Upper lobe of right lung (tissue), 1 donor: ENCODE results near the gene SNX24. TPM values are rescaled to one million over a fixed set of nuclear protein-coding genes. Genes with fewer than 3 reads are reported as not detected.

Source experiments
- ATAC-seq: fragments of 200-7000 bp; cut with Tn5 transposase; one replicate; pipeline ENCODE4 v1.9.1; 2020; ENCODE audit warnings: mild to moderate bottlenecking, moderate library complexity
- DNase-seq: peaks from one replicate; pipeline ENCODE4 v3.0.0-alpha.2; 2020
- H3K27ac ChIP-seq: fragments of 200-600 bp; one replicate; pipeline ENCODE4 v1.8.0; 2022
- H3K27me3 ChIP-seq: fragments of 200-600 bp; one replicate; pipeline ENCODE4 v1.8.0; 2022; ENCODE audit warnings: mild to moderate bottlenecking
- H3K36me3 ChIP-seq: fragments of 200-600 bp; one replicate; pipeline ENCODE4 v1.8.0; 2022
- H3K4me1 ChIP-seq: fragments of 200-600 bp; one replicate; pipeline ENCODE4 v1.8.0; 2022
- H3K4me3 ChIP-seq: fragments of 200-600 bp; one replicate; pipeline ENCODE4 v1.8.0; 2022; ENCODE audit warnings: mild to moderate bottlenecking
- H3K9me3 ChIP-seq: fragments of 200-600 bp; one replicate; pipeline ENCODE4 v1.8.0; 2022
- CTCF ChIP-seq: fragments of 200-600 bp; IDR thresholded peaks from one replicate; pipeline ENCODE4 v1.8.0; 2022; ENCODE audit warnings: antibody characterized with exemption
- intact Hi-C: fragments of 100-400 bp; cut with DNase I; formaldehyde crosslinking; loops from one replicate; pipeline ENCODE4 v1.11.0; 2022
- total RNA-seq: library from RNA; stranded (reverse); fragmentation: NEBNext Ultra II Directional; extraction: Animal tissue kit (Norgen Biotek cat#: 25700); gene quantifications from one replicate; pipeline ENCODE4 v1.2.1, GENCODE V29; 2021
- donor health status: DM: no; HTN: yes; CAD: no; lungs with severe emphysema.

The SNX24 gene
- total RNA-seq, 1 donor from 2014 or later = 30.2 TPM

- ATAC-seq = no peak
- Histone ChIP-seq H3K9me3 (no peaks in the 10 kb centered on the region), H3K27me3 (no peaks in the 10 kb centered on the region), H3K36me3 (no peaks in the 10 kb centered on the region), H3K27ac (no peak overlapping the region), H3K4me1 (no peaks in the 10 kb centered on the region), H3K4me3 (no peak overlapping the region)
- intact Hi-C loops = no loop called here
- no peak for TF ChIP-seq CTCF
- no peak for DNase-seq
These were observed 35.3 kb downstream of the SNX24 start for GRCh38 chr5:122880749-122881148.

- peak; percentile 24 for ATAC-seq
- DNase-seq = no peak
- H3K36me3 ChIP-seq = no peaks in the 10 kb centered on the region
These were observed 37.4 kb downstream of the SNX24 start for GRCh38 chr5:122882831-122883230.

GRCh38 chr5:122885045-122885517, 39.7 kb downstream of the SNX24 start:
- no peak for TF ChIP-seq CTCF
- intact Hi-C loops = no loop called here
- DNase-seq (no peak), ATAC-seq (no peak)
- Histone ChIP-seq H3K4me1 (no peaks in the 10 kb centered on the region), H3K4me3 (no peak overlapping the region), H3K36me3 (no peaks in the 10 kb centered on the region), H3K9me3 (no peaks in the 10 kb centered on the region), H3K27me3 (no peaks in the 10 kb centered on the region), H3K27ac (no peak overlapping the region)

More at GRCh38 chr5:122882831-122883230, 37.4 kb downstream of the SNX24 start:
- H3K27ac ChIP-seq = no peak overlapping the region
- intact Hi-C loops = no loop called here
- no peaks in the 10 kb centered on the region for H3K27me3 ChIP-seq
- no peak overlapping the region for H3K4me3 ChIP-seq
- H3K9me3 ChIP-seq = no peaks in the 10 kb centered on the region
- no peaks in the 10 kb centered on the region for H3K4me1 ChIP-seq
- TF ChIP-seq CTCF = no peak

- ATAC-seq = peak; percentile 37
These were observed 40.5 kb downstream of the SNX24 start for GRCh38 chr5:122885891-122886290.

GRCh38 chr5:122895141-122895540, 49.7 kb downstream of the SNX24 start:
- intact Hi-C loops = no loop called here

More at GRCh38 chr5:122885891-122886290, 40.5 kb downstream of the SNX24 start:
- TF ChIP-seq CTCF = no peak
- intact Hi-C loops = no loop called here
- Histone ChIP-seq H3K27ac (no peak overlapping the region), H3K36me3 (no peaks in the 10 kb centered on the region), H3K4me1 (no peaks in the 10 kb centered on the region), H3K27me3 (no peaks in the 10 kb centered on the region), H3K4me3 (no peak overlapping the region), H3K9me3 (no peaks in the 10 kb centered on the region)
- DNase-seq = no peak

More at GRCh38 chr5:122895141-122895540, 49.7 kb downstream of the SNX24 start:
- no peak for TF ChIP-seq CTCF
- Histone ChIP-seq H3K9me3 (no peaks in the 10 kb centered on the region), H3K4me3 (no peak overlapping the region), H3K4me1 (peaks cover 6% of the 10 kb centered on the region), H3K27me3 (no peaks in the 10 kb centered on the region), H3K36me3 (no peaks in the 10 kb centered on the region), H3K27ac (no peak overlapping the region)
- DNase-seq = no peak
- ATAC-seq = no peak
